K562 (cell line): Measurements from ENCODE around the gene PPTC7. TPM values are rescaled to one million over a fixed set of nuclear protein-coding genes. Genes with fewer than 3 reads are reported as not detected.

ENCODE experiments used
- CTCFL ChIP-seq: IDR thresholded peaks from 2 replicates; pipeline ENCODE4 v1.6.1; 2011; ENCODE audit warnings: borderline replicate concordance, low read depth, mild to moderate bottlenecking, moderate library complexity, low read length; ENCODE audit not compliant: insufficient read depth, poor library complexity, severe bottlenecking
- ELF1 ChIP-seq: fragments of 200-800 bp; sonication (Bioruptor generic); IDR thresholded peaks from 2 replicates; pipeline ENCODE4 v1.6.1; 2016; ENCODE audit warnings: missing genetic modification characterization, missing compliant biosample characterization
- FOXP1 ChIP-seq: sonication (generic); formaldehyde crosslinking; IDR thresholded peaks from 2 replicates; pipeline ENCODE4 v1.8.0; 2022; ENCODE audit warnings: mild to moderate bottlenecking, missing genetic modification reagents
- IFI16 ChIP-seq: fragments of 250-450 bp; sonication (Bioruptor Pico); IDR thresholded peaks from 2 replicates; pipeline ENCODE4 v2.1.2; 2022; ENCODE audit warnings: mild to moderate bottlenecking, inconsistent platforms
- KDM1A ChIP-seq, 2 experiments: fragments of 450-650 bp; IDR thresholded peaks; 2 replicates each; pipeline ENCODE4 v1.6.1; 2016; ENCODE audit warnings: mild to moderate bottlenecking in 2 of 2
- MCM3 ChIP-seq: fragments of 450-650 bp; IDR thresholded peaks from 2 replicates; pipeline ENCODE4 v1.6.1; 2016
- PRDM10 ChIP-seq: fragments of 450-650 bp; IDR thresholded peaks from 2 replicates; pipeline ENCODE4 v1.6.1; 2018; ENCODE audit not compliant: partially characterized antibody
- RB1 ChIP-seq: fragments of 450-650 bp; IDR thresholded peaks from 2 replicates; pipeline ENCODE4 v1.6.1; 2017; ENCODE audit warnings: low read depth, mild to moderate bottlenecking
- SRSF9 ChIP-seq: fragments of 200-400 bp; formaldehyde crosslinking; IDR thresholded peaks from 2 replicates; pipeline ENCODE4 v1.6.1; 2017; ENCODE audit warnings: low read depth, low read length, borderline replicate concordance
- ZFP36 ChIP-seq: fragments of 150-350 bp; IDR thresholded peaks from 2 replicates; pipeline ENCODE4 v1.6.1; 2018; ENCODE audit warnings: low read length, low read depth; ENCODE audit not compliant: partially characterized antibody
- ZKSCAN8 ChIP-seq: fragments of 200-800 bp; sonication (Bioruptor generic); IDR thresholded peaks from 2 replicates; pipeline ENCODE4 v1.6.1; 2016; ENCODE audit warnings: missing genetic modification characterization, missing compliant biosample characterization
- ZNF133 ChIP-seq: fragments of 250-450 bp; sonication (Bioruptor Pico); IDR thresholded peaks from 2 replicates; pipeline ENCODE4 v1.4.0; 2020; ENCODE audit warnings: mild to moderate bottlenecking
- ZNF24 ChIP-seq: fragments of 450-650 bp; IDR thresholded peaks from 2 replicates; pipeline ENCODE4 v1.6.1; 2016
- ZNF431 ChIP-seq: sonication (generic); formaldehyde crosslinking; IDR thresholded peaks from 2 replicates; pipeline ENCODE4 v1.8.0; 2022; ENCODE audit warnings: mild to moderate bottlenecking, missing genetic modification reagents
- ZZZ3 ChIP-seq: fragments of 450-650 bp; IDR thresholded peaks from 2 replicates; pipeline ENCODE4 v1.6.1; 2016; ENCODE audit warnings: antibody characterized with exemption, mild to moderate bottlenecking, moderate library complexity
- polyA plus RNA-seq, 8 experiments: library from polyadenylated mRNA; depleted of rRNA in 4 of 8; stranded (reverse) in 5 of 8; unstranded in 3 of 8; fragments of >200 nt; fragmentation: Nextera tagmentation in 2 of 8; fragmentation: Illumina TruSeq in 1 of 8; extraction: Ambion mirVana in 2 of 8; extraction: Trizol in 1 of 8; gene quantifications; 2 replicates each; pipeline versions ENCODE4 v1.2.1 to v1.2.3, GENCODE V29; 2011 to 2014; ENCODE audit warnings: inconsistent platforms in 1 of 8, missing spikeins in 1 of 8
- total RNA-seq, 7 experiments: library from RNA; depleted of rRNA in 6 of 7; stranded (reverse); fragments of >200 nt in 6 of 7; fragmentation: Illumina TruSeq in 2 of 7; extraction: Trizol in 2 of 7; gene quantifications; 2 replicates each; pipeline versions ENCODE4 v1.2.1 to v1.2.3, GENCODE V29; 2011 to 2021; ENCODE audit warnings: low replicate concordance in 1 of 7
- TF ChIP-seq, protein P1 (sequence below): fragments of 450-650 bp; formaldehyde crosslinking; IDR thresholded peaks from 2 replicates; pipeline ENCODE4 v1.4.0; 2020; ENCODE audit warnings: mild to moderate bottlenecking
- TF ChIP-seq, protein P2 (sequence below): fragments of 450-650 bp; formaldehyde crosslinking; IDR thresholded peaks from 2 replicates; pipeline ENCODE4 v1.4.0; 2020; ENCODE audit warnings: mild to moderate bottlenecking, moderate library complexity
- TF ChIP-seq, protein P3 (sequence below): IDR thresholded peaks from 2 replicates; pipeline ENCODE4 v1.6.1; 2014; ENCODE audit warnings: antibody characterized with exemption

PPTC7 gene
- total and polyA plus RNA-seq, 9 of the 15 experiments (the other 6 are each of a cell fraction or from before 2014, with no cell fraction given): 2.6 to 23.1 (median 11.9) TPM

- no peak for TF ChIP-seq PRDM10
- peak; percentile 68 for TF ChIP-seq ELF1 (tag)
- peak; percentile 99 for TF ChIP-seq FOXP1 (CRISPR knock-in tag)
- TF ChIP-seq SRSF9: no peak
- TF ChIP-seq, protein P1, sequence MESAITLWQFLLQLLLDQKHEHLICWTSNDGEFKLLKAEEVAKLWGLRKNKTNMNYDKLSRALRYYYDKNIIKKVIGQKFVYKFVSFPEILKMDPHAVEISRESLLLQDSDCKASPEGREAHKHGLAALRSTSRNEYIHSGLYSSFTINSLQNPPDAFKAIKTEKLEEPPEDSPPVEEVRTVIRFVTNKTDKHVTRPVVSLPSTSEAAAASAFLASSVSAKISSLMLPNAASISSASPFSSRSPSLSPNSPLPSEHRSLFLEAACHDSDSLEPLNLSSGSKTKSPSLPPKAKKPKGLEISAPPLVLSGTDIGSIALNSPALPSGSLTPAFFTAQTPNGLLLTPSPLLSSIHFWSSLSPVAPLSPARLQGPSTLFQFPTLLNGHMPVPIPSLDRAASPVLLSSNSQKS: no peak; the same call in 1 of the 2 replicates
- no peak for TF ChIP-seq KDM1A (IDR thresholded peaks at IDR 0.05)
- peak; percentile 83 for TF ChIP-seq IFI16 (CRISPR knock-in tag)
- peak; percentile 89 for TF ChIP-seq ZNF431 (CRISPR knock-in tag)
- peak; percentile 99 for TF ChIP-seq RB1
- TF ChIP-seq, protein P2, sequence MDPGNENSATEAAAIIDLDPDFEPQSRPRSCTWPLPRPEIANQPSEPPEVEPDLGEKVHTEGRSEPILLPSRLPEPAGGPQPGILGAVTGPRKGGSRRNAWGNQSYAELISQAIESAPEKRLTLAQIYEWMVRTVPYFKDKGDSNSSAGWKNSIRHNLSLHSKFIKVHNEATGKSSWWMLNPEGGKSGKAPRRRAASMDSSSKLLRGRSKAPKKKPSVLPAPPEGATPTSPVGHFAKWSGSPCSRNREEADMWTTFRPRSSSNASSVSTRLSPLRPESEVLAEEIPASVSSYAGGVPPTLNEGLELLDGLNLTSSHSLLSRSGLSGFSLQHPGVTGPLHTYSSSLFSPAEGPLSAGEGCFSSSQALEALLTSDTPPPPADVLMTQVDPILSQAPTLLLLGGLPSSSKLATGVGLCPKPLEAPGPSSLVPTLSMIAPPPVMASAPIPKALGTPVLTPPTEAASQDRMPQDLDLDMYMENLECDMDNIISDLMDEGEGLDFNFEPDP: peak; percentile 77; the same call in 1 of the 2 replicates
- TF ChIP-seq ZKSCAN8 (CRISPR knock-in tag): peak; percentile 93
- no peak for TF ChIP-seq CTCFL
- no peak for TF ChIP-seq MCM3
- TF ChIP-seq, protein P3, sequence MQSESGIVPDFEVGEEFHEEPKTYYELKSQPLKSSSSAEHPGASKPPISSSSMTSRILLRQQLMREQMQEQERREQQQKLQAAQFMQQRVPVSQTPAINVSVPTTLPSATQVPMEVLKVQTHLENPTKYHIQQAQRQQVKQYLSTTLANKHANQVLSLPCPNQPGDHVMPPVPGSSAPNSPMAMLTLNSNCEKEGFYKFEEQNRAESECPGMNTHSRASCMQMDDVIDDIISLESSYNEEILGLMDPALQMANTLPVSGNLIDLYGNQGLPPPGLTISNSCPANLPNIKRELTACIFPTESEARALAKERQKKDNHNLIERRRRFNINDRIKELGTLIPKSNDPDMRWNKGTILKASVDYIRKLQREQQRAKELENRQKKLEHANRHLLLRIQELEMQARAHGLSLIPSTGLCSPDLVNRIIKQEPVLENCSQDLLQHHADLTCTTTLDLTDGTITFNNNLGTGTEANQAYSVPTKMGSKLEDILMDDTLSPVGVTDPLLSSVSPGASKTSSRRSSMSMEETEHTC: 0 out of 2 replicates have a peak, but pooled peaks have one; percentile 14
- peak; percentile 96 for TF ChIP-seq ZZZ3
- TF ChIP-seq ZNF24: peak; percentile 50; the same call in 1 of the 2 replicates
- TF ChIP-seq ZFP36: peak; percentile 30
- TF ChIP-seq ZNF133: no peak
Observed at GRCh38 chr12:110501752-110502738, 81.1 kb downstream of the PPTC7 start, which contains the start of the genes RAD9B and VPS29 (continued).
